Measurements from ENCODE around the gene SPG21. TPM values are rescaled to one million over a fixed set of nuclear protein-coding genes. Genes with fewer than 3 reads are reported as not detected.

SPG21 gene
- total and polyA plus RNA-seq, 8 donors = 21.6 to 129 (median 68.0) TPM

- no peak for TF ChIP-seq CTCF (IDR thresholded peaks at IDR 0.05)
- no peak for TF ChIP-seq POLR2AphosphoS5 (IDR thresholded peaks at IDR 0.05)
- no peak for TF ChIP-seq POLR2A (IDR thresholded peaks at IDR 0.05)
- no peak for TF ChIP-seq EP300 (IDR thresholded peaks at IDR 0.05)
- H3K4me3 ChIP-seq = no peak overlapping the region
- H3K36me3 ChIP-seq = no peaks in the 10 kb centered on the region
- no peak for DNase-seq
- H3K27me3 ChIP-seq = no peaks in the 10 kb centered on the region
- H3K9me3 ChIP-seq = no peaks in the 10 kb centered on the region
- 39 to 76% (median 55%) methylated on average over 1 of the region's 1 CpG for WGBS, 5 donors
- no peak overlapping the region for H3K27ac ChIP-seq
- intact Hi-C loops (cut with DNase I; ENCODE audit: low total_unique reads) = no loop called here
- H3K4me1 ChIP-seq = peaks cover 4 to 20% (median 12%) of the 10 kb centered on the region in 4 donors
Observed at GRCh38 chr15:64993290-64993689, 3.6 kb upstream of the SPG21 start.

- intact Hi-C loops (cut with DNase I; ENCODE audit: low total_unique reads) = no loop called here
- H3K27ac ChIP-seq = peak overlapping the region in 1 of 5 donors; percentile 24
- no peaks in the 10 kb centered on the region for H3K27me3 ChIP-seq
- TF ChIP-seq EP300 (IDR thresholded peaks at IDR 0.05) = no peak
- TF ChIP-seq CTCF (IDR thresholded peaks at IDR 0.05) = no peak
- no peak for TF ChIP-seq POLR2A (IDR thresholded peaks at IDR 0.05)
- no peak for TF ChIP-seq POLR2AphosphoS5 (IDR thresholded peaks at IDR 0.05)
- WGBS, 5 donors = 61 to 73% (median 65%) methylated on average over 2 of the region's 2 CpGs
- no peak overlapping the region for H3K4me3 ChIP-seq
- no peaks in the 10 kb centered on the region for H3K9me3 ChIP-seq
- no peaks in the 10 kb centered on the region for H3K36me3 ChIP-seq
- peaks cover 13 to 36% (median 24%) of the 10 kb centered on the region in 4 donors for H3K4me1 ChIP-seq
- peak in 1 of 2 donors; percentile 66 for DNase-seq
Observed at GRCh38 chr15:64991536-64992135, 1.9 kb upstream of the SPG21 start.

GRCh38 chr15:64990168-64990470 is 405 bp upstream of the SPG21 start:
- Histone ChIP-seq H3K4me1 (peaks cover 13 to 52% (median 39%) of the 10 kb centered on the region in 4 donors), H3K27ac (peak overlapping the region; percentile 89 to 96 (median 91)), H3K36me3 (no peaks in the 10 kb centered on the region), H3K4me3 (peak overlapping the region; percentile 65 to 95 (median 83)), H3K27me3 (no peaks in the 10 kb centered on the region), H3K9me3 (no peaks in the 10 kb centered on the region)
- intact Hi-C loops (cut with DNase I; ENCODE audit: low total_unique reads) = no loop called here
- DNase-seq = no peak
- TF ChIP-seq POLR2A (IDR thresholded peaks at IDR 0.05) (no peak), EP300 (IDR thresholded peaks at IDR 0.05) (no peak), POLR2AphosphoS5 (IDR thresholded peaks at IDR 0.05) (no peak), CTCF (IDR thresholded peaks at IDR 0.05) (no peak)
- 2 to 4% (median 3%) methylated on average over 9 of the region's 9 CpGs for WGBS, 5 donors

GRCh38 chr15:64987136-64987535 is 2.6 kb downstream of the SPG21 start:
- intact Hi-C loops (cut with DNase I; ENCODE audit: low total_unique reads) = no loop called here
- TF ChIP-seq POLR2AphosphoS5 (IDR thresholded peaks at IDR 0.05) (no peak), POLR2A (IDR thresholded peaks at IDR 0.05) (no peak), EP300 (IDR thresholded peaks at IDR 0.05) (no peak), CTCF (IDR thresholded peaks at IDR 0.05) (no peak)
- WGBS, 5 donors = 48 to 66% (median 62%) methylated on average over 3 of the region's 3 CpGs
- no peak overlapping the region for H3K27ac ChIP-seq
- peaks cover 21 to 68% (median 55%) of the 10 kb centered on the region in 4 donors for H3K4me1 ChIP-seq
- H3K4me3 ChIP-seq = no peak overlapping the region
- no peaks in the 10 kb centered on the region for H3K9me3 ChIP-seq
- no peaks in the 10 kb centered on the region for H3K27me3 ChIP-seq
- no peak for DNase-seq
- H3K36me3 ChIP-seq = peaks cover 0 to 10% (median 8%) of the 10 kb centered on the region in 4 donors

Measured in stomach (tissue), 9 donors.